Embryonic facial prominence (tissue), 1 donor: Measurements from ENCODE around the gene HOMEZ.

Experiments
- DNase-seq: peaks from one replicate; pipeline ENCODE4 v3.0.0-alpha.2; 2016; ENCODE audit errors: extremely low spot score

Gene HOMEZ

DNA sequence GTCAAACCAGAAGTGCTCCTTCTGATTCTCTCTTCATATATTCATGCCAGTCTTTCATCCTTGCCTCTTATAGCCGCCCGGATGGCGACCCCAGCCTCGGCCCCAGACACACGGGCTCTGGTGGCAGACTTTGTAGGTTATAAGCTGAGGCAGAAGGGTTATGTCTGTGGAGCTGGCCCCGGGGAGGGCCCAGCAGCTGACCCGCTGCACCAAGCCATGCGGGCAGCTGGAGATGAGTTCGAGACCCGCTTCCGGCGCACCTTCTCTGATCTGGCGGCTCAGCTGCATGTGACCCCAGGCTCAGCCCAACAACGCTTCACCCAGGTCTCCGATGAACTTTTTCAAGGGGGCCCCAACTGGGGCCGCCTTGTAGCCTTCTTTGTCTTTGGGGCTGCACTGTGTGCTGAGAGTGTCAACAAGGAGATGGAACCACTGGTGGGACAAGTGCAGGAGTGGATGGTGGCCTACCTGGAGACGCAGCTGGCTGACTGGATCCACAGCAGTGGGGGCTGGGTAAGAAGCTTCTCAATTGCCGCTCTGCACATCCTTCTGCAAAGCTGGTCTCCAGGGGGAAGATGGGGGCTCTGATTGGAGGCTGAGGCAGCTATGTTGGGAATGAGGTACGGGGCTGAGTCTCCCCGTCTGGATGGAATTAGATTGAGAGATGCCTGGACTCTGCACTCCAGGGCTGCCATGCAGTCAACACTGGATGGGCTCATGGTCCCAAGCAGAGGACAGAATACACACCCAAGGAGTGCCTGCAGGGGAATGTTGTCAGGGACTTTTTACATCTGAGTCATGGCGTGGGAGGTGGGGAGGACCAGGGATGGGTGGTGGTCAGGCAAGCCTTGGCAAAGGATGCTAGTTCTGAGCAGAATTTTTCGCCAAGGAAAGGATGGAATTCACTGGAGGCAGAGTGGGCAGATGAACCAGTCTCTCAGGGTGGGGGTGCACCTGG, 22.0 kb upstream of the HOMEZ start:
- no peak for DNase-seq

DNA sequence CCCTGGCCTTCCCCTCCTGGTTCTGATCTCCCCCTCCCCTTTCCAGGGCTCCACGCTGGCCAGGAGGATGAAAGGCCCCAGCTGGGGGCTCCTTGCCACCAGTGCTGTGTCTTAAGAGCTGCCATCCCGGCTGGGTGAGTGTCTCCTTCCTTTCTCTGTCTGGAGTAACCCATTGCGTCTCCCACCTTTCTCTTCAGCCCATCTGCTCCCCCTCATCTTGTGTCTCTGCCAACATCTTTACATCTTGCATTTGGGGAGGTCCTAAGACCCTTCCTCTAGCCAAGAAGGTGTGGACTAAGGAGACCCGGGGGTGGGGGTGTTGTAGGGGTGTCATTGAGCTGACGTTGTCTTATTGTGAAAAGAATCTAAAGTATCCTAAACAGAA, 21.2 kb upstream of the HOMEZ start:
- DNase-seq: no peak

DNA sequence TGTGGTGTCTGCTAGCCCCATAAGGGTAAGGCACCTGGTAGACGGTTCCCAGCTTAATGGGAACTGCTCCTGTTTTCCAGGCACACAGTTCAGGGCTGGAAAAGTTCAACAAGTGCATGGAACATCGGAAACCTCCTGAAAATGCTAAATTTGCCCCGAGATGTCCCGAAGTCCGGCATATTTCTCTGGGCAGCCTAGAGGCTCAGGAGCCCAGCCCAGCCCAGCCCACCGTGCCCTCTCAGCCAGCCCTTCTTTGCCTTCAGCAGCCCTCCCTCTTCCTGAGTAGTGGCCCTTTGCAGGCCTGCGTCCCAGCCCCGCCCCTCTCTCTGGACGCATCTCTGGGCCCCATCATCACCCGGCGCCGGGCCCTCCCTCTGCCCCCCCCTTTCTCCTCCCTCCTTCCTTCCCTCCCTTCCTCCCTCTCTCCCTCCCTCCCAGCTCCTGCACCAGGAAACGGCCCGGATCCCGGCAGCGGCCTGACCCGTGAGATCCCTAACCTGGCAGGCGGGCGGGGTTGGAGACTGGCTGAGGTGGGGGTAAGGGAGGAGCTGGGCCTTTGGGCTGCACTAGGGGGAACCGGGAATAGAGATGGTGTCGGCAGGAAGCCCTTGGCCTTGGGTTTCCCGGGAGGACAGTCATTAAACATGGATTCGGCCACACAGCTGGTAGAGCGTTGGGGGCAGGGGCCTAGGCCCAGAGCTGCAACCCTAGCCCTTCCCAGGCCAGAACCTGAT, 20.6 kb upstream of the HOMEZ start, which contains the start of gene BCL2L2:
TSS of gene BCL2L2 (plus strand) at position 422 of the 734 bp plus-strand sequence. CDS start 935 bp downstream, outside the sequence.
- DNase-seq: peak; percentile 84

DNA sequence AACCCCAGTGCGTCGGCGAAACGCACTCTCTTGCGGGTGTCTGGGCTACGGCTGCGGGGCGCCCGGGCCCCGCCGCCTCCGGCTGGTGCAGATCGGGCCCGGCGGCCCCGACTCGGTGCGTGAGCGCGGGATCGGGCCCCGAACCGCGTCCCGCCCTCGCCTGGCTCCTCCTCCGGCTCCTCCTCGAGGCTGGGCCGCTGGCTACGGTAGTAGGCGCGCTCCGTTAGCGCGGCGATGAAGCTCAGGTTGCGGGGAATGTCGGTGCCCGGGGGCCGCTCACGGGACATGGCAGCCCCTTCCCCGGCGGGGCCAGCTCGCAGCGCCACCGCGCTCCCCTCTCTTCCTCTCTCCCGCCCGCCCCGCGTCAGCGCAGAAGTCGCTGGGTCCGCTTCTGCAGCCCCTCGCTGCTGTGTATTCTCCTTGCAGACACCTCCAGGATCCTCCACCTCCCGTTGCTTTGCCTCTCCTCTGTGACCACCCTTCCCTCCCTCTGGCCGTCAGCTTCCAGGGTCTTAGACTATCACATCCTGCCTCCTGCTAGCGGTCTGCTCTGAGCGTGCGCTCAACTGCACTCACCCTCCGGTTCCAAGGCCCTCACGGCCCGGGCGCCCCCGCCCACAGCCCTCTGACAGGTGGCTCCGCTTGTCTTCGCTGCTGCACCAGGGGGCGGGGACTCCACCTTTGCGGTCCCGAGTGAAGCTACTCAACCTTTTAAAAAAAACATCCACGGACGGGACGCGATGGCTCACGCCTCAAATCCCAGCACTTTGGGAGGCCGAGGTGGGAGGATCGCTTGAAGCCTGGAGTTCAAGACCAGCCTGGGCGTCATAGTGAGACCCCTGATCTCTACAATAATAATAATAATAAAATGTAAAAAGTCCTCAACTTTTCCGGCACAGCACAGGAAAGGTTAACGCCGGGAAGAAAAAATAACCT, 16.6 kb upstream of the HOMEZ start, which contains the start of gene PPP1R3E:
TSS of gene PPP1R3E (minus strand) at position 570 of the 936 bp plus-strand sequence. CDS start at position 287, 283 bp downstream.
- peak; percentile 18 for DNase-seq

DNA sequence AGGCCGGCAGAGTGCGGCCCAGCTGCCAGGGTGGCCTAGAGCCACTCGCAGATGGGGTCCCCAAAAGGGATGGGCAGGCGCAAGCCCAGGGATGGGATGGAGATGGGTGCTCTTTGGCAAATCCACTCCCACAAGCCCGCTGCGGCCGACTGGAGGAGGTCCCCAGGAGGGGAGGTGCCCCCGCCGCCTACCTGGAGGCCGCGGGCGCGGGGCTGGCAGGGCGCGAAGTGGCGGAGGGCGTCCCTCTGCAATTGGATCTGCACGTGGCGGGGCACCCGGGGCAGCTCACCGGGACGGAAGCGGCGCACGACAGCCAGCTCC, 16.0 kb upstream of the HOMEZ start:
- no peak for DNase-seq

DNA sequence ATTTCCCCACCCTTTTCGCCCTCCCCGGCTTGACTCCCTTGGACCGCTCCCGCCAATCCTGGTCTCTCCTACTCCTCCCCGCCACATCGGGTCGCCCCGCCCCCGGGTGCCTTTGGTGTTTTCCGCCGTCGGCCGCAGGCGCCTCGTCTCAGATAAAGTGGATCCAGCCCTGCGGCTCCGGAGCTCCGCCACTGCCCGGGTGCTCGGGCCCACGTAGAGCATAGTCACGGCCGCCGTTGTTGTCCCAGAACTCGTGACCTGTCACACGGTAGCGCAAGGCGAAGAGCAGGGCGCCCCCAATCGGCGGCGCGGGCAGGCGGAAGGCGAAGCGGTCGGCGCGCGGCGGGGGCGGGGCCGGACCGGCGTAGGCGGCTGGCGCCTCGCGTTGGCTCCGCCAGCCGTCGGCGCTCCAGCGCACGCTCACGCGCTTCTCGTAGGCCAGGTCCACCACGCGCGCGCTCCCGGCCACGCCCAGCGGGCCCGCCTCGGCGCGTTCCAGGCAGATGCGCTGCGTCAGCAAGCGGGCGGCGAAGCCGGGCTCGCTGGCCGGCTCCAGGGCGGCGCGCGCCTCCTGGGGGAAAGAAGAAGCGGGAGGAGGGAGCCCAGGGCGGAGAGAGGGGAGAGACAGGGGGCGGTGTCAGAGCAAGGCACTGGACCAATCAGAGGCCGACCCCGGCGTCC, 15.5 kb upstream of the HOMEZ start:
- DNase-seq: peak; percentile 96

DNA sequence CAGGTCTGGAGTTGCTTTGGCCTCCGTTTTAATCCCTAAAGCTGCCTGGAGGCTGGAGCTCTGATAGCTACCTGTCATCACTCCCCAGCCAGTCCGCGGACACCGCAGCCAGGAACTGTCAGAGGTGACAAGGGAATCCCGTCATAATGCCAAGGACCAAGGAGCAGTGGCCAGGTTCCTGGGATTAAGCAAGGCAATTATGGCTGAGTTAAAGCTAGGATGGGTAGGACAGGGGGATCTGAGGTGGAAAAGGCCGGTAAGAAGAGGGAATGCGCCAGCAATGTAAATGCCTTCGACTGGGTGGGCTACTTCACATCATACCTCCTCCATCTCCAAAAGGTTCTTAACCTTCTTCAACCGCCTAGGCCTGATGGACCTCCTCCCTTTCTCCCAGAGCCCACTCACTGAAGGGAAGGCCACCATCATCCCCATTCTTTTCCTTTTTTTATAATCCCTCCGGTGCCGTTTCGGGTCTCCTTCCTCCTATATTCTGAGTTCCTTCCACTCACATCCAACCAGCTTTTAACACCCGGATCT, 14.8 kb upstream of the HOMEZ start:
- no peak for DNase-seq

DNA sequence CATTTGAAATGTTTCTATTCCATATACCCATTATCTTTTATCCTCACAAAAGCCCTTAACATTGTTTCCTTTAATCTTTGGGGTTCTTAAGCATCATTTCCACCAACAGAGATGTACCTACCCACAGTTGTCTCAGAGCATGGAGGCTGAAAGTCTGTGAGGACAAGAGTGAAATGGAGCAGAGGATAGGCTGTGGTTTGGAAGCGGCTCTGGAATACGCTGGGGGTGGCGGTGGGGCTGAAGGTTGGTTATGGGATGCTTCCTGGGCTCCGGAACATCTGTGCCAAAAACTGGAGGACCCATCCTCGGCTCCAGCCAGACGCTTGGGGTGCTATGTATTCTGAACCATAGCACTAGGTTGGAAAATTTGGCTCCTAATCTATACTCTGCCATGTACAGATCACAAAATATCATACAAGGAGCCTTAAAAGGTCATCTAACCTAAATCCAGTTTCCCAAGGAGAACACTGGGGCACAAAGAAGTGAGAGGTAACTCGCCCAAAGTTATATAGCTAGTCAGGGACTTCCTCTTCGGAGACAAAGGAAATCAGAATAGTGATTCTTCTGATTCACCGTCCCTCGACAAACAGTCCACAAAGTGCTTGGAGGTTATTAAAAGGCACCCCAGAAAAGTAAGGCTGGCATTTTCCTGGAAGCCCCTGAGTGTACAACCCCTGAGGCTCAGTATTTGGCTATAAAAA, 14.2 kb upstream of the HOMEZ start:
- DNase-seq: no peak

DNA sequence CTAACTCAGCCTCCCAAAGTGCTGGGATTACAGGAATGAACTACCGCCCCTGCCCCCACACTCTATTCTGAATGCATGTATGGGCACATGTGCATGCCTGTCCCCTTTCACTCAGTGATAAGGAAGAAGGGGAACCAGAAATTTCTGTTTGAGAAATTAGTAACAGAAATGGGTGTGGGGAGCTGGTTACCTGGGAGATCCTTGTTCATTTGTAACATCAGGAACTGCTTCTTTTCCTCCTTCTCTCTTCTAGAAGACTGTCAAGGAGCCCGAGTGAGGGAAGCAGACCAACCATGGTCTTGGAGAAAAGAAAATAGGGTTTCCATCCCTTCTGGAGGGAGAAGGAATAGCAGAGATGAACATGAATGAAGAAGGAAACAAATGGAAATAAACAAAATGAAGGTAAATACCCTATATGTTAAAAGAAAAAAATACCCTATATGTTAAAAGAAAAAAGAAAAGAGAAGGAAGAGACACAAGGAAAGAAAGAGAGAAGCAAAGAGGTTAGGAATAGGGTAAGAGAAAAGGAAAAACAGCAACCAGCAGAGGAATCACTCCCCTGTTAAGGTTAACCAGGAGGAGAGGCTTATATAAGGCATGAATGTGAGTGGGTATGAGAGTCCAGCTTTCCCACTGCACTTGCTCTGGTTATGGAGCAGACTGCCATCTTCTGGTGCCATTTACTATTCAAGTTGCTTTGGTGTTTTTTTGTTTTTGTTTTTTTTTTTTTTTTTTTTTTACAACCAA, 13.5 kb upstream of the HOMEZ start:
- DNase-seq: no peak

DNA sequence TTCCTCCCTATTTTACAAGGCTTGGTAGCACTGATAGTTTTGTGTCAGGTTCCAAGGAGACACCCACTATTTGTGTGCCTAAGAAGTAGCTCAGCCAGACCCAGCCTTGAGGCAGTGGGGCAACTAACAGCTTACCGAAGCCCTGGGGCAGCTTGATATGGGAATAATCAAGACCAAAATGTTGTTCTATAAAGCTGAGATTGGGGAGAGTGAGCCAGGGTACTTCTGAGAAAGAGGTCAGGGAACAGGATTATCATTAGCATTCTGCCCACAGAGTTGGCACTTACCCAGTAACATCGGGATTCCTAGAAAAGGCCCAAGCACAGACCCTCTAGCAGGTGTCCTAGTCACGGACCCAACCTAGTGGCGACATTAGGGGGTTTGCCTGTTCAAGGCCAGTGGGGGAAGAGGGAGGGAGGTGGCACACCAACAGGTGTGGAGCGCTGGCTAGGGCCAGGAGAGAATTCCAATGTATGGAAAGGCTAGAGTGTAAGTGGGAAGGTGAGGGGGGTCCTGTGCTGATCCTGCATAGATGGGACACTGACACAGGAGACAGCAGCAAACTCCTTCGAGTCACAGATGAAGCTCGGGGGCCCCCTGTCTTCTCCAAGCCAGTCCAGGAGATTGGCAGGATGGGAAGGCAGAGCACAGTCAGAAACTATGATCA, 11.8 kb upstream of the HOMEZ start:
- no peak for DNase-seq

DNA sequence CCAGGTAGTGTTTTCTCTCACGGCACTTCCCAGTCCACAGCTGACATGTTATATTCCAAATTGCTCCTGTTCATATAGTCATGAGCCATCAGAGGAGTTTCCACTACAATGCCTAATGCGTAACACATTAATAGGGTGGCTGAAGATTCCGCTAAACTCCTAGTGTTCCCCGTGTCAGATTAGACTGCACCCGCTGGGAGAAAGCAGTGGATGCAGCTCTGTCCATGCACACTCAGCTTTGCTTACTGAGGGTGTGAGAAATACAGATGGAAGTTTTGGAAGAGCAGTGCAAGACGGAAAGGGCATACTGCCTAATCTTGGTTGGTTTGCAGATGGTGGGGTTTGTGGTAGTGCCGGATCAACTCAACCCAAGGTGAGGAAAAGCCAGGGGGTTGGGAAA, 11.2 kb upstream of the HOMEZ start:
- no peak for DNase-seq

DNA sequence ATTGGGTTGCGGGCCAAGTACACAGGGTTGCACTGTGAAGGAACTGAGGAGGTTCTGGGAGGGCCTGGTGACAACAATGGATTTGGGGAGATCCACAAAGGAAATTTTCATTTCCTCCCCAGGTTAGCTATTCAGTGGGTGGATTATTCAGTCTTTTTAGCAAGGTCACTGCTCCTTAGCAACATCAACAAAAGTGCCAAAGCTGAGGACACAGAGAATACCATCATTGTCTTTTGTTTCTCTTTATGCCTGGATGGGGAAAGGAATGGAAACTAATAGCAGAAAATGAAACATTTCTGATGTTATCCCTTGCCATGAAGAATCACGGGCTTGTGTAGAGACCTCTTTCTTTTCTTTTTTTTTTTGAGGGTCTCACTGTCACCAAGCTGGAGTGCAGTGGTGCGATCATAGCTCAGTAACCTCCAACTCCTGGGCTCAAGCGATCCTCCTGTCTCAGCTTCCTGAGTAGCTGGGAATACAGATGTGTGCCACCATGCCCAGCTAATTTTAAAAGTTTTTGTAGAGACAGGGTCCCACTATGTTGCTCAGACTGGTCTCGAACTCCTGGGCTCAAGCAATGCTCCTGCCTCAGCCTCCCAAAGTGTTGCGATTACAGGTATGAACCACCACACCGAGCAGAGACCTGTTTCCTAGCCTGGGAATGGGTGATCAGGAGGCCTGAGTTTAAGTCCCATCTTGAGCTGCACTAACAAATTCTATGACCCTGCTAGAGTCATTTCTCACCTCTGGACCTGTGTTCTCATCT, 10.3 kb upstream of the HOMEZ start:
- no peak for DNase-seq

DNA sequence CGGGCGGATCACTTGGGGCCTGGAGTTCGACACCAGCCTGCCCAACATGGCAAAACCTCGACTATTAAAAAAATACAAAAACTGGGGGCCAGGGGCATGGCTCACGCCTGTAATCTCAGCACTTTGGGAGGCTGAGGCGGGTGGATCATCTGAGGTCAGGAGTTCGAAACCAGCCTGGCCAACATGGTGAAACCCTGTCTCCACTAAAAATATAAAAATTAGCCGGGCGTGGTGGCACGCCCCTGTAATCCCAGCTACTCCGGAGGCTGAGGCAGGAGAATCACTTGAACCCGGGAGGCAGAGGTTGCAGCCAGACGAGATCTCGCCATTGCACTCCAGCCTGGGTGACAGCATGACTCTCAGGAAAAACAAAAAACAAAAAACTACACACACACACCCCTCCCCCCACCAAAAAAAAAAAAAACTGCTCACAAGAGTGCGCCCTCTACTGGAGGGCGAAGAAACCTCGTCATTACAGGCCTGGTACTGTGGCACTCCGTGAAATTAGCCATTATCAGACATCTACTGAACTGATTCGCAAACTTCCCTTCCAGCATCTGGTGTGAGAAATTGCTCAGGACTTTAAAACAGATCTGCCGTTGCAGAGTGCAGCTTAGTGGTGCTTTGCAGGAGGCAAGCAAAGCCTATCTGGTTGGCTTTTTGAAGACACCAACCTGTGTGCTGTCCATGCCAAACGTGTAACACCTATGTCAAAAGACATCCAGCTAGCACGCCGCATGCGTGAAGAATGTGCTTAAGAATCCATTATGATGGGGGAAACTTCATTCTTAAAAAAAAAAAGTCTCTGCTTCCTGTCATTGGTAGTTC, 9.0 kb upstream of the HOMEZ start:
- no peak for DNase-seq

DNA sequence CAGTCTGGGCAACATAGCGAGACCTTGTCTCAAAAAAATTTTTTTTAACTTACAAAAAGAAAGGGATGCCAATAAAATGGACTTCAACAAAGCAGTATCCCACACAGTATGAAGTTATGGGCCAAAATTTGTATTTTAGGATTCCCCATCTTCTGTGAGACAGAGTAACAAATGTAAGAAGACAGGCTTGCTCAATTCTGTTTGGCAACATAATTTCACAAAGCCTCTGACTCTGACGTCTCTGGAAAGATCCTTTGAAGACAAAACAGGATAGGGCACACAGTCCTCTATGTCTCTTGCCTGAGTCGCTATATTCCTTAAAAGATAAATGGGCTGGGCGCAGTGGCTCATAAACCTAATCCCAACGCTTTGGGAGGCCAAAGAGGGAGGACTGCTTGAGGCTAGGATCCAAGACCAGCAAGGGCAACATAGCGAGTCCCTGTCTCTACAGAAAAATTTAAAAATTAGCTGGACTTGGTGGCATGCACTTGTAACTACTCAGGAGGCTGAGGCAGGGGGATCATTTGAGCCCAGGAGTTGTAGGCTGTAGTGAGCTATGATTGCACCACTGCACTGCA, 1.1 kb upstream of the HOMEZ start:
- DNase-seq: no peak

DNA sequence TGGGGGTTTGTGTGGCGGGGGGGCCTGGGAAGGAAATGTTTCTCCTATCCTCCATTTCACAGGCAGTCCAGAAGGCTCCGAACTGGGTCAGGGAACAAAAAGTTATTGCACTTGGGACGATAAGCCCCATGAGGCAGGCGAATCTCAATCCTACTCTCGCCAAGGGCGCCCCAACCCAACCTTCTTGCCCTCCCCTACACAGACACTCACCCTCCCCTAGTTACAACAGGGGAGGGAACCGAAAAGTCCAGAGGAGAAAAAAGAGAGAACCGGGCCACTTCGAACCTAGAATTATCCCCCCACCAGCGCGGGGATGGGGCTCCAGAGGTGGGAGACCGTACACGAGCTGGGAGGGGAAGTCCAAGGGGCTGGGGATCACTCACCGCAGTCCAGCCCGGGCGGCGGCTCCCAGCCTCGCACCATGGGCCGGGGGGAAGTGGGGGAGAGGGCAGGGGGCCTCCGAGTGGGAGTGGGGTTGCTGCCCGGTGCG, 357 bp downstream of the HOMEZ start:
- DNase-seq: no peak

DNA sequence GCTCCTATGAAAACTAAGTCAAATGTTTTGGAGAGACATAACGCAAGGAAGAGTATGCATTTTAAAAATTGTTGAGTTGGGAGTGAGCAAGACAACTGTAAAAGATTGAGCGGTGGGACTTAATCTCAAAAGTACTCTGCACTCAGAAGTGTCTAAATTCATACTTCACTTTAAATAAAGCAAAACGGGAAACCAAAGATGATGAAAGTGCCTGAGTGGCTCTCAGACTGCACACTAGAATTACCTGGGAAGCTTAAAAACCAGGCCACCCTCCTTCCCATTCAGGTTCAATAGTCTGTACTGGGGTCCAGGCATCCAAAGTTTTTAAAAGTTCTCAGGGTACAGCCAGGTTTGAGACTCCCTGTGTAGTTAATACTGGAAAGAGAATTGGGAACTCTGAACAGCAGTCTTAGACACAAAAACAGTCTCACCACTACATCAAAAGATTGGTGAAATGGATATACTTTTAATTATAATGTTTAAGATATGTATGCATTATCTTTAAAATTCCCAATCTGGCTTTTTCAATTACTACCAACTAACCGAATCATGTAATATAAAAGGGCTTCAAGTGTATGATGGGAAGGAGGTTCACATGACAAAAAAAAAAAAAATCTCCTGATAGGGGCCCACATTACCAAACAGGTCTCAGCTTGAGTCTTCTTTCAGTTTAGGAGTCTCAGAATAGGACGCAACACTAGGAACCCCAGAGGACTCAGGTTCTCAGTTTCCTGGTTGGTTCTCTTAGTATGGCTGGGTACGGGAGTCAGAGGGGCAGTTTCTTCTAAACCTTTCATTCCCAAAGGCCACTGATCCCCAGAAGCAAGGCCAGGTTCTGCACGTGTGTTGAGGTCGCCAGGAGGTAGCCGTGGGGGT, 1.0 kb downstream of the HOMEZ start:
- no peak for DNase-seq
